Lower leg skin (tissue), 3 donors: ENCODE results near the gene TMPRSS3.

ENCODE experiments used
- POLR2A ChIP-seq, 2 donors: fragments of 450-650 bp; IDR thresholded peaks; one replicate each; pipeline ENCODE4 v1.6.1; 2016 to 2017; ENCODE audit warnings: antibody characterized with exemption in 2 of 2, mild to moderate bottlenecking in 1 of 2, moderate library complexity in 1 of 2
- TF ChIP-seq, protein P1 (sequence below), 3 donors: fragments of 450-650 bp; IDR thresholded peaks; one replicate each; pipeline ENCODE4 v1.5.1; 2016; ENCODE audit warnings: antibody characterized with exemption in 3 of 3, mild to moderate bottlenecking in 3 of 3, moderate library complexity in 2 of 3

GRCh38 chr21:42426424-42426823 is 30.6 kb upstream of the TMPRSS3 start:
- TF ChIP-seq, protein P1, sequence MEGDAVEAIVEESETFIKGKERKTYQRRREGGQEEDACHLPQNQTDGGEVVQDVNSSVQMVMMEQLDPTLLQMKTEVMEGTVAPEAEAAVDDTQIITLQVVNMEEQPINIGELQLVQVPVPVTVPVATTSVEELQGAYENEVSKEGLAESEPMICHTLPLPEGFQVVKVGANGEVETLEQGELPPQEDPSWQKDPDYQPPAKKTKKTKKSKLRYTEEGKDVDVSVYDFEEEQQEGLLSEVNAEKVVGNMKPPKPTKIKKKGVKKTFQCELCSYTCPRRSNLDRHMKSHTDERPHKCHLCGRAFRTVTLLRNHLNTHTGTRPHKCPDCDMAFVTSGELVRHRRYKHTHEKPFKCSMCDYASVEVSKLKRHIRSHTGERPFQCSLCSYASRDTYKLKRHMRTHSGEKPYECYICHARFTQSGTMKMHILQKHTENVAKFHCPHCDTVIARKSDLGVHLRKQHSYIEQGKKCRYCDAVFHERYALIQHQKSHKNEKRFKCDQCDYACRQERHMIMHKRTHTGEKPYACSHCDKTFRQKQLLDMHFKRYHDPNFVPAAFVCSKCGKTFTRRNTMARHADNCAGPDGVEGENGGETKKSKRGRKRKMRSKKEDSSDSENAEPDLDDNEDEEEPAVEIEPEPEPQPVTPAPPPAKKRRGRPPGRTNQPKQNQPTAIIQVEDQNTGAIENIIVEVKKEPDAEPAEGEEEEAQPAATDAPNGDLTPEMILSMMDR (IDR thresholded peaks at IDR 0.05): no peak
- no peak for TF ChIP-seq POLR2A (IDR thresholded peaks at IDR 0.05)
